Measurements from ENCODE around the gene ELMO1.

Gene ELMO1

DNA sequence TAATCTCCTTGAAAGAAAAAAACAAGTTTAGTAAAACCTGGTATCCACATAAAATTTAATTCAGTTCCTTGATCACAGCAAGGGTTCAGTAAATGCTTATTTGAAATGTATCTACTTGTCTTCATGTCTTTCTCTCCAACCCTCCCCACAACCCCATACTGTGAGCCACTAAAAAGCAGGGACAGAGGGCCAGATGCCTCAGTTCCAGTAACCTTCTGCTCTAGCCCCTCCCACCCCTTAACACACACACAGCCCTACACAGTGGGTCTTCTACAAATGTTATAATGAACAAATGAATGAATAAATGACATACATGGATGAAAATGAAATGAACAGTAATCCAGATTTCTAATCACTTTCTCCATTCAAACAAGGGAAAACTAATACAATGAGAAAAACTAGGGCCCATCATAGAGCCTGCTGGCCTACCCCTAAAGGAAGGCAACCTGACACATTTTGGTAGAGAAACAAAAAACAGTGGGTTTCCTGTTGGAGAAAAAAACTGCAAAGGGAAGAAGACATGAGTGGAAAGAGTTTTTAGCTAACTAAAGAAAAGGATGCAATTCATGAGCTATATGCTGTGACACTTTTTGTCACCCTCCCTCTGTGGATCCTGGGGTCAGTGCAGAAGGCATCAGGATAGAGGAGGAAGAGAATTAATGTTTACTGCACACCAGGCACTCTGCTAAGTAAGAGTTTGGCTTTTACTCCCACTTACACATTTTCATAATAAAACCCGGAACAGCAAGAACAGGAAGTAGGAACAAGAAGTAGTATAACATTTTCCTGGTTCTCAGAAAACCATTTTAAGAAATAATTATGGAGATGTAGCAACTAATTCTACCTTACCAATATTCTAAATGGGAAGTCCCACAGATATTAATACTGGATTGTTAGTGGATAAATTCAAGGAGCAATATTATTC lies 38.1 kb downstream of the ELMO1 start:
- in situ Hi-C loops (cut with MboI; ENCODE audit: low sequenced_read_pairs) = no loop called here

DNA sequence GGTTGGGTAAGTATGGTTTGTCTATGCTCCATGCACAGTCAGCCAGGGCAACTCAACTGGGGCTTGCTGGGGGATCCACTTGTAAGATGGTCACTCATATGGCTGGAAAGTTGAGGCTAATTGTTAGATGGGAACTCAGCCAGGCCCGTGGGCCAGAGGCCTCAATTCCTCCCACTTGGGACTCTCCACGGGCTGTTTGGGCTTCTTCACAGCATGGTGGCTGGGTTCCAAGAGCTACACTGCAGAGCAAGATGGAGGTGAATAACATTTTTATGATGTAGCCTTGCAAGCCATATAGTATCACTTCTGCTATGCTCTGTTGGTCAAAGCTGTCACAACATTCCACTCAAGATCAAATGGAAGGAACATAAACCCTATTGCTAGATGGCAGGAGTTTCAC lies 39.2 kb downstream of the ELMO1 start:
- in situ Hi-C loops (cut with MboI; ENCODE audit: low sequenced_read_pairs) = no loop called here

DNA sequence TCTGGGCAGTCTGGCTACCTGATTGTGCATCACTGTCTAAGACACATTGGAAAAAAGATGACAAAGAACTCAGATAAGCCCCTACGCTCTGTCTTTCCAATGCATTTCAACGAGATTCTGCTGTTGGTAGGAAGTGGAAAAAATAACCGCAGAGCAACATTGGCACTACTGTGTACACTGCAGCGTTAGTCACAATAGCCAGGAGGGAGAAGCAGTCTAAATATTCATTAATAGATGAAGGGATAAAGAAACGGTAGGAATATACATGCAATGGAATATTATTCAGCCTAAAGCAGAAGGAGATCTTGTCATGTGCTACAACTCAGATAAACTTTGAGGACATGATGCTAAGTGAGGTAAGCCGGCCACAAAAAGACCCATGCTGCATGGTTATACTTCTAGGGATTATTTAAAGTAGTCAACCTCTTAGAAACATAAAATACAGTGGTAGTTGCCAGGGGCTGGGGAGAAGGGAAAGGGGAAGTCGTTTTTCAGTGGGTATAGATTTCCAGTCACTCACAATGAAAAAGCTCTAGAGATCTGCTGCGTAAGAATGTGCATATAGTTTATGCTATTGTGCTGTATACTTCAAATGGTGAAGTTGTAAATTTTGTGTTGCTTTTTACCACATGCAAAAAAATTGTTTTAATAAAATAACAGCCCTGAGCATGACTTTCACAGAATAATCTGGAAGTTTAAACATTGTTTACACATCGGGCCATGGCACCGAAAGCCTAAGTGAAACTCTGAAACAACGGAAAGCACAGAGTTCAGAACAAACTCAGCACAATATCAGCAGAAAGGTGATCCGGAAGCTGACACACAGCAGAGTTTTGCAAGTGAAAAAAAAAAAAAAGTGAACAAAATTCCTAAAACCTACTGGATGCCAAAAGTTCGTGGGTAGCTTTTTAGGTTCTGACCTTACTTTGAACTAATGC lies 40.1 kb downstream of the ELMO1 start:
- in situ Hi-C loops (cut with MboI; ENCODE audit: low sequenced_read_pairs) = no loop called here

DNA sequence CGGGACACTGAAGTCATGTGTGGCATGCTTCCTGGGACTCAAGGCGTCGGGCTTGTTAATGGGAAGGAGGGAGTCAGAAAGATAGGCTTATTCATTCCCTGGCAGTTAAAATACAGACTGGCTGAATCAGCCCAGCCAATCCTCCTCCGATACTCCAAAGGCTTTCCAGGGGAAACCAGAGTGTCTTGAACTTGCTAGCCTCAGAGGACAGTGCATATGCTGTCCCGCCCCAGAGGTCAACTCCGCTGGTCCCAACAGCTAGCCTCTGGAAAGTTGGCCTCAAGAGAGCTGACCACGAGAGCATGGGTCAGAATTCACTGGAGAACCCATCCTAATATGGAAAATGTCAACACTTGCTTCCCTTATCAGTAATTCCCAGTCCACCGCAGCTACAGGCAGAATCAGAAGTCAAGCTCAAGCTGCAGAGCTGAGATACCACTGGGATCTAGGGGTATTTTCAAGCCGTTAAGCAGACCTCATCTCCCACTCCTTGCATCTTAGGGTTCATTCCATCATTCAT lies 43.0 kb downstream of the ELMO1 start:
- in situ Hi-C loops (cut with MboI; ENCODE audit: low sequenced_read_pairs) = no loop called here

DNA sequence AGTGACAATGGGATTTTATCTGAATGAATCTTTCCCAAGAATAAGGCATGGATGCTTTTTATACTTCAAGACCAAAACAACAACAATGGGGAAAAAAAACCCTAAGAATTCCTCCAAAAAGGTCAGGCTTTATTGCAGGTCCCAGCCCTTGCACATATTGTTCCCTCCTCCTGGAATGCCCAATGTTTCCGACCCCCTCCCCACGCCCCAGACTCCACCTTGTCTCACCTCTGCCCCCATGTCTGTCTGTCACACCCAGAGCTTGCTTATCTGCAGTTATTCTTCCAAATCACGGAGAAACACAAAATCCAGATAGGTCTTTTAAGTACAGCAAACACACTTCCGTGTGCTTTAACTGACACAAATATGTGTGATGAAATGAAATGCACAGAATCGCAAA lies 43.5 kb downstream of the ELMO1 start:
- in situ Hi-C loops (cut with MboI; ENCODE audit: low sequenced_read_pairs) = no loop called here

DNA sequence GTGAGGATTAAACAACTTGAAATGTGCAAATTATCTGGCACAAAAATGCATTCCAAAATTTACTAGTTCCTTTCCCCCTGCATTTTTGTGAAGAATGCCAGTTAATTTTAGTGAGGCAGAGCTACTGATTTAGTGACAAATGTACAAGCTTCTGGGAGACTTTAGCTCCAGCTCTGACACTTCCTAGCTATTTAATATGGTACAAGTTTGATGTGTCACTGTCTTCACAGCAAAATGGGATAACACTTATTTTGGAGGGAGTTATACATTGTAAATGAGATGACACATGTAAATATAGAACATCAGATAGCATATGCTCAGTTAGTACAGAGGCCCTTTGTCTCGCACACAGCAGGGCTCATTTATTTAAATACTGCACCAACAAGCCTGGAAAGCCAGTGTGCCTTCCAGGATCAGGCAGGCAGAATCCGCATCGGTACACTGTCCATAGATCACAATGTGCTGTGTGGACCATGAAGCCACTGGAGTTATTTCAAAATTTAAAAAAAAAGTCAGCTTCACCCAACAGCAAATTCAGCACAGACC lies 48.7 kb downstream of the ELMO1 start:
- in situ Hi-C loops (cut with MboI; ENCODE audit: low sequenced_read_pairs) = no loop called here

DNA sequence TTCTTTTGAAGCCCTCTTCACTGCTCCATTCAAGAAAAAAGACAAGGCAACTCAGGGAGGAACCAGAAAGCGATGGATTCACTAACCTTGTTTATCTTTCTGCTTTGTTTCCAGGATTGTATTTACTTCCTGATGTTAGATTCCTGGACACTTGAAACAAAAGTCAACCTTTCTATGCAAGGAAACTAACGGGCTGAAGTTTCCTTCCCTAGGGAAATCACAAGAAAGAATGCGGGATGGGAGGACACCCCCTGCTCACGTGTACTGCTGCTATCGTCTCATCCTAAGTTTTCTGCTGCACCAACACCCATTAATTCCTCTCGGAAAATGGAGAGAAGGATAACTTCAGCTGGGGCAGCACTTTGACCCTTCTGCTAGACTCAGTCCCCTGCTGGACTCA lies 50.3 kb downstream of the ELMO1 start:
- in situ Hi-C loops (cut with MboI; ENCODE audit: low sequenced_read_pairs) = no loop called here

DNA sequence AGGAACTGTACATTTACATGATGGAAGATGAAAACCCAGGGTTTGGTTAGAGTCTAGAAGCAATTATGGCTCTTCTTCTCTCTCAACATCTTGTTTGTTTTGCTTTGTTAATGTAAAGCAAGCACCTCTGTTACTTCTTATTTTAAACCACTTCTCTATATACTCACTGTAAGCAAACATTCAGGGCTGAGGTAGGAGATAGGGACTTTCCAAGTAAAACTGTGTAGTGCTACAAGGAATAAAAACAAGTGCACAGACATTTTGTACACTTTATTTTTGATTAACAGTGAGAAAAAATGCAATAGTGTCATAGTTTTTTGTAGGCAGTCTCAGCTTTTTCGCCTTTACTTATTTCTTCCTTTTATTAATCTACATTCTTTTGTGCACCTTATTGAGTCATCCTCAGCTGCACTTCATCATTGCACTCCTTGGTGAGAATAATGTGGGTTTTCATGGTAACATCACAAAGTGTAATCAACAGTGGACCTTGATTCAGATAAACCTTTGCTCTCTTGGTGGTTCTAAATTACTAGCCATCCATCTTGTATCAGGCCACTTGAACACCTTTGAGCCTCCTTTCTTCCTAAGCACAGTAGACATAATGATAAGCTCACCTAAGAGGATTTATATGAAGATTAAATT lies 52.9 kb downstream of the ELMO1 start:
- in situ Hi-C loops (cut with MboI; ENCODE audit: low sequenced_read_pairs) = no loop called here

DNA sequence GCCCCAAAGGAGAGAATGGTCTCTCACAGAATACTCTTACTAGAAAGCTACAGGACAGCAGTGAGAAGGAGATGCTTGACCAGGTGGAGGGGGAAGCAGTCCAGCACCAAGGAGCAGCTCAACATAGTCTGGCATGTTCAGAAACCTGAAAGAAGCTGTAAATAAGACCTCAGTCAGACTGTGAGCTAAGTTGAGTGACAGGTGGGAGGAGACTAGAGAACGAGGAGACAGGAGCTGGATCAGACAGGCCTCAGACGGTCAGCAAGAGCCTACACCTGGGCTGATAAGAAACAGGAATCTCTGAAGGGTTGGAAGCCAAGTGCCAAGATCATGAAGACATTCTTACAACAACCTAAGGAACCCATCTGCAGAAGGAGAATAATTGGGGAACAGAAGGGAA lies 54.5 kb downstream of the ELMO1 start:
- in situ Hi-C loops (cut with MboI; ENCODE audit: low sequenced_read_pairs) = no loop called here

DNA sequence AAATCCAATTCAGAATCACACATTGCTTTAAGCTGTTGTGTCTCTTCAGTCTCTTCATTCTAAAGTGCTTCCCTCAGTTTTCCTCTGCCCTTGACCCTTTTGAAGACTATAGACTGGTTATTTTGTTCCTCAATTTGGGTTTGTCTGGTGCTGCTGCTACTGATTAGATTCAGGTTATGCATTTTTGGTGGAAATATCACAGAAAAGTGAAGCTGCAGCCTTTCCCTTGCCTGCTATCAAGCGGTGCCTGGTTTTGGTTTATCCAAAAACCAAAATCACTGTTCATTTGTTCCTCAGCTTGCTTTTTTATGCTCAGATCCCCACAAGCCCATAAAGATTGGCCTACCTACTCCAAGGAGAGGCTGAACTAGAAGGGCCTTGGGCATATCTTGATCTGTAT lies 55.2 kb downstream of the ELMO1 start:
- in situ Hi-C loops (cut with MboI; ENCODE audit: low sequenced_read_pairs) = no loop called here

DNA sequence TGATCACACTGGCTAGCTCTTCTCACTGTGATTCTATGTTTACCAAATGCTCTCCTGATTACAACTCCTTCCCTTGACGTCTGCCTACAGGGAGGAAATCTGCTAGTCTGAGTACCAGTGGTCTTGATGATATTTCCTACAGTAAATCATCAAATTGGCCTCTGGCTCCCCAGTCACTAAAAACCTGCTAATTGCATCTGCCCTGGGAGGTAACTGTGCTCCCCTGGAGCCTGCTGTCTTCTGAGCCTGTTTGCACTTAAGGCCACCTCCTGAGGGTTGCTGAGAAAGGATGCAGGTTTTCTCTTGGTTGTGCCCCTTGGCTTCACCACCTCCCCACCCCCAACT lies 56.0 kb downstream of the ELMO1 start:
- in situ Hi-C loops (cut with MboI; ENCODE audit: low sequenced_read_pairs) = no loop called here

DNA sequence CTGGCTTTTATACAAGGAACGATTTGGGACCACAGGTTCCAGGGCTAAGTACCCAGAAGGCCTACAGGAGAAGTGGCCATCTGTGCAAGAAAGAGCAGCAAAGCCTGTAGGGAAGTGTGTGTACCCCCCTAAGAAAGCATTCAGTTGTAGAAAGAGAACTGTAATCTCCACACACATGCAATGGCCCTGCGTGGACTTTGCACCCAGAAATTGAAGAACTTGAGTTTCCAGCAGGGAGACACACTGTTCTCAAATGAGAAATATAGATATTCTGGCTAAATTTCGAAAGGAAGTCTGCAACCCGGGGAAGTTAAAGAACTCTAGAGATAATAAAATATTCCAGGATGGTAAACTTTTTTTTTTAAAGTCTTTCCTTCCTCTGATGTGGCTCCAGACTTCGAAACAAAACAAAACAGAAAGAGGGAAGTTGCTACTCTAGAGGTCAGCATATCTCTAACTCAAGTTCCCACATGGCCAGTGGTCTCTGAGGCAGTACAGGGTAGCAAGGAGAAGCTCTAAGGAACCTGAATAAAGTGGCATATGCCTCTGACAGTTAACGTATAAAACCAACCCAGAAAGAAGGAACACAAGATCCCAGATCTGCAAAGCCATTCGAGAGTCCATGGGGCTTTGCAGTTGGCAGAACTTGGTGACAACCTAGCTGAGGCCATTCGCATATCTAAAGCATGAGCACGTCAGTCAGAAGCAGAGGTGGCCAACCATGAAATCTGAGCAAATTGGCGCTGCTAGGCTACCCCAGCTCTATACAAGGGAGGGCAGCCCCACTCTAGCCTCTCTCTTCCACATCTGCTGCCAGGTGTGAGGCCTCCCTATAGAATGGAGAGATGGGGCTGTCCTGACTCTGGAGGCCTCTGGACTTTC lies 56.6 kb downstream of the ELMO1 start:
- in situ Hi-C loops (cut with MboI; ENCODE audit: low sequenced_read_pairs) = no loop called here

DNA sequence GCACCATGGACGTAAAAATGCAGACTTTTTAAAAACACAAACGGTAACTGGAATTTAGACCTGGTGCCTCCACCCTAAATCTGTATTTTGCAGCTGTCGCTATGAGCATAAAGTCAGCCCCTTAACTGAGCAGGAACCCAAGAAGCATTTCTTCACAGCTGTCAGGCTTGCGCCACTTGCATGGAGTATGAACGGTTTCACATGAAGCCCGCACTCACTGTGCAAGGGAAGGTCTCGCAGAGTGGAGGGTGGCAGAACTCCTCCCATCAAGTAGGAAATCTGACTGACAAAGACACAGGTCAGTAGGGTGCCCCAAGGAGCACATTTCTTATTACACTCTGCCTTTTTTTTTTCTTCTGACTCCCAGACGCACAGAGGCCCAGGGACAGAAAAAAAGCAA lies 58.5 kb downstream of the ELMO1 start:
- in situ Hi-C loops (cut with MboI; ENCODE audit: low sequenced_read_pairs) = no loop called here

DNA sequence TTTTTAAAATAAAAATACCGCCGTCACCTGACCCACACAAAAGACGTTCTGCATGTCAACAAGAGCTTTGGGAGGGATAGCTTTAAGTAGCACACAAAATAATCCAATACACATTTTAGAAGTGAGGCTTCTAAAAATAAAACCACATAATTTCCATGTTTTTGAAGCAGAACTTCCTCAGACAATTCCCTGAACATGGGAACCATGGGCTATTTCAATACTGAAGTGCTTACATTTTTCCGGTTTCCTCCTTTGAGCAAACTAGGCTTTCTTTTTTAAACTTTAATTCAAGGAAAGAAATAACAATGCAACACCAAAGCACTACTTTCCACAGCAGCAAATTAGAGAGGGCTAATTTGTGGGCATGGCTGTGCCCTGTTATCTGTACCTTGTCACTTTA lies 59.9 kb downstream of the ELMO1 start:
- in situ Hi-C loops (cut with MboI; ENCODE audit: low sequenced_read_pairs) = no loop called here

DNA sequence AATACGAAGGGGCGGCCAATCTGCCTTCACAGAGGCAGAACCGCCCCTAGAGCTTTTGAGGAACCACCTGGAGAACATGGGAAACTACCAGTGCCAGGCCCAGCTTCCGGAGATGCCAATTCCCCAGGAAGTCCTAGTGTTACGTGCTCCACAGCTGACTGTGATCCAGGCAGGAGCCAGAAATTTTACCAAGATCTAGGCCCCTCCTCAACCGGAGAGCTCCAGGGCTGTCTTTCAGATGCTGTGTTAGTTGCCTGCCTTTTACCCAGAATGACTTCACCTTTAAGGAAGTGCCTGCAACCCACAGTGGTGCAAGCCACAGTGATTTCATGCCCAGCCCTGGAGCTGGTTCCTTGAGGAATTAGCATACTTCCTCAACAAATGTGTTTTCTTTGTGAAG lies 62.9 kb downstream of the ELMO1 start:
- in situ Hi-C loops (cut with MboI; ENCODE audit: low sequenced_read_pairs) = no loop called here

DNA sequence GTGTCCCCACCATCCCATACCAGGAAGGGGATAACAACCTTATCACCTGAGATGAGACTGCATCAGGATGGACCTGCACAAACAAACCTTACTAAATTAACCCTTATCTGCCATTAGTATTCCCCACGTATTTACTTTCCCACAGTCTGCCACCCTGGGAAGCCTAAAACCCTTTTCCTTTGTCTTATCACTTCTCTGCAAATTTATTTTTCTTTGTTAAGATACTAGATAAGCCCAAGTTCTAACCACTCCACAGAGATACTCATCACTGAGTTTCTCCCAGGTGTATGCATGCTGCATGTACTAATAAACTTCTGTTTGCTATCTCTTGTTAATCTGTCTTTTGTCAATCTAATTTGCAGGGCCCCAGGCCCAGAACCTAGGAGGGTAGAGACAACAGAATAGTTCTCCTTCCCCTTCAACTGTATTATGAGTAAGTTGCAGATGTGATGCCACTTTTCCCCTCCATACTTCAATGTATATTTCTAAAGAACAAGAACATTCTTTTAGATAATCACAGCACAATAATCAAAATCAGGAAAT lies 66.0 kb downstream of the ELMO1 start:
- in situ Hi-C loops (cut with MboI; ENCODE audit: low sequenced_read_pairs) = no loop called here

DNA sequence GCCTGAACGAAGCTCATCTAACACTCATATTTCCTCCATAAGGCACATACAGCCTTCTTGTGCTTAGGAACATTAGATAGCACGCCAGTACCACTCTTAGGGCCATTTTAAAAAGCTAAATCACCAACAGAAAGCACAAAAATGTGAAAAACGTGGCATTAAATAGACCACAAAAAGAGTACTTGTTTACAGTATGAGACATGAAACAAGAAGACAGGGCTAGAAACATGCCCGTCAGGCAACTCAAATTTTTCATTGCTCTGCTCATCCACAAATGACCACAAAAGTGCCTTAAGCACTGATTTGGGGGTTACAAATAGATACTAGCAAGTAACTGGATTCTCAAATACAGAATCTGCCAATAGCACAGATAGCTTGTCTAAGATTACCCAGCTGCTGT lies 67.8 kb downstream of the ELMO1 start:
- in situ Hi-C loops (cut with MboI; ENCODE audit: low sequenced_read_pairs) = no loop called here

DNA sequence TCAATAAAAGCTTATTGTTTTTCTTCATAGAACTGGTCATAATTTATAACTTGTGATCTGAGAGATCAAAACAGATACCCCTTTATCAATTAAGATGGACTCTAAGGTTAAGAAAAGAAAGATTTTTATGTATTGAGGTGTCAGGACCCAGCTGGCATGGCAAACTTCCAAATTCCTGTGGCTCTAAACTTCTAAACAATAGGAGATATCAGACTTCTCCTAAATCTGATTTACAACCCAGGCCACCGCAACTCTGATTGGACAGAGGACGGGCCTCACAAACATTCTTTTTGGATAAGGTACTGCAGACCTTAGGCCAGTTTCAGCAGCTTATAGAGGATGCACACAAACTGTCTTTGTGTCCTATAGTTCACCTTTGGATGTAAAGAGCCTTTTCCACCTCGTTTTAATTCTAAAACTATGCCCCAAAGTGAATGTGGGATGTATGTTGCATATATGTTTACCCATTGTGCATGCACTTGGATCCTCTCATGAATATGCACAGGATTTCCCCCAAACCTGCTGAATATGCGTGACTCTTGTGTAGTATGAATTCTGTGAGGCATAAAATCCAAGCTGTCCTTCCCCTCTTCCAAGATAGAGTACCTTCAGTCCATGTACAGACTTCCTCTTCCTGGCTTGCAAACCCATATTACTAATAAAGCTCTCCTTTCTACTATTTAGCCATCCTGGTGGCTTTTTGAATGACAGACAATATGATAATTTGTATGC lies 69.0 kb downstream of the ELMO1 start:
- in situ Hi-C loops (cut with MboI; ENCODE audit: low sequenced_read_pairs) = no loop called here

DNA sequence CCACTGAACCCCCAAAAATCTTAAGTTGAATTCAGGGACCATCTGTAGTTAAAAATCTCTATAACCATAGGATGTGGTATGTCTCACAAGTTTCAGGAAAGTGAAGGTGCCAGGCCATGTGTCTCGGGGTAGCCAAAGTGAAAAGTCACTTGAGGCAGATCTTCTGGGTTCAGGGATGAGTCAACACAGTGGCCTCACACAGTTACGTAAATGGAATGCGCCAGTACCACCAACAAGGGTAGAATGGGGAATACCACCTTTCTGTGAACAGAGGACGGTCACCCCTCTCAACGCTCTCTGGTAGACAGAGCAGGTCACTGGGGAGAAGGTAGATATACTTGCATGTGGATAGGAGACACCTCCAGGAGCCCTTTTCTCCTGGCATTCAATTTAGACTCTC lies 71.4 kb downstream of the ELMO1 start:
- in situ Hi-C loops (cut with MboI; ENCODE audit: low sequenced_read_pairs) = no loop called here

All from hTERT RPE-1 (cell line).